Breast epithelium (tissue), 3 donors: ENCODE measurements around the gene SYT7.

Experiments
- CTCF ChIP-seq, 3 donors: fragments of 450-650 bp; IDR thresholded peaks; one replicate each; pipeline ENCODE4 v1.5.1; 2016 to 2017; ENCODE audit warnings: antibody characterized with exemption in 3 of 3, mild to moderate bottlenecking in 3 of 3, moderate library complexity in 3 of 3
- POLR2A ChIP-seq: fragments of 450-650 bp; IDR thresholded peaks from one replicate; pipeline ENCODE4 v1.6.1; 2016; ENCODE audit warnings: antibody characterized with exemption, mild to moderate bottlenecking, moderate library complexity
- POLR2AphosphoS5 ChIP-seq, 3 donors: sonication (generic); formaldehyde crosslinking; IDR thresholded peaks; one replicate each; pipeline ENCODE4 v1.6.1; 2017; ENCODE audit warnings: antibody characterized with exemption in 3 of 3

DNA sequence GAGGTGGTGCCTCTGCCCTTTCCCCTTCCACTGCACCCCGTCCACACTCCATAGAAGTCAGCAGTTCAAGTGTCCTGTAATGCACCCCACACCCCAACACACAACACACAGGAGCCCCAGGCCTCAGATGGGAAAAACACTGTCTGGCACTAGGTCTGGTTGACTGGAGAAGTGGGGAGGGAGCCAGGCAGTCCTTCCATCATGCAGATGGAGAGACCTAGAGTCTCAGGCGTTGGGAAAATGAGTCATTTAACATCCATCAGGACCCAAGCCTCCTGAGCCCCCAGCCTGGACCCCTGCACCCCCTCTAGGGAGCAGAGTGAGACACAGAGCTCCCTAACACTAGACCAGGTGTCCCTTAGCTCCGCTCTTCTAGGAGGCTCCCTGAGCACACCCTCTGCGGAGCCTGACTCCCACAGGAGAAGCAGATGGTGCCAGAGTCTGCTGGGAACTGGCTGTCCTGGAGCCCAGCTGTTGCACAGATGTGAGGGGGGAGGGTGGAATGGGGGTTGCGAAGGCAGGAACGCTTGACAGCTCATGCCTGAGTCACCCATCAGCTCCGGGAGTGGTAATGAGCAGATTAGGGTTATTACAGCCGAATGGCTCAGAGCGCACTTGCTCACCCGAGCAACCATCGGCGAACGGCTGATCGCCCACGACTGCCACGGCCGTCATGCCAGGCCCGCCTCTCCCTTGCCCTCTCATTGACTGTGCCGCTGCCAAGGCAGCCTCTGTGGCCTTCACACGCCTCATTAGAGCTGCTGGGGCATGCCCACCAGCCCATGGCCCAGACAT lies 22.1 kb upstream of the SYT7 start:
- no peak for TF ChIP-seq CTCF (IDR thresholded peaks at IDR 0.05)
- TF ChIP-seq POLR2AphosphoS5 (IDR thresholded peaks at IDR 0.05): peak; percentile 23 to 96 (median 41)
- no peak for TF ChIP-seq POLR2A
